DMS153 (cell line): ENCODE results near the gene SSX2IP.
"Not testable (repeated sequence)": the region's sequence is repeated elsewhere in the genome, so short reads cannot be mapped to it uniquely, and the experiment has no call there.

ENCODE experiments used
- DNase-seq: peaks from one replicate; lab custom pipeline; 2025; lab: John Stamatoyannopoulos, UW

The SSX2IP gene

GRCh38 chr1:84675631-84676030, 14.6 kb downstream of the SSX2IP start:
- no peak for DNase-seq

DNA sequence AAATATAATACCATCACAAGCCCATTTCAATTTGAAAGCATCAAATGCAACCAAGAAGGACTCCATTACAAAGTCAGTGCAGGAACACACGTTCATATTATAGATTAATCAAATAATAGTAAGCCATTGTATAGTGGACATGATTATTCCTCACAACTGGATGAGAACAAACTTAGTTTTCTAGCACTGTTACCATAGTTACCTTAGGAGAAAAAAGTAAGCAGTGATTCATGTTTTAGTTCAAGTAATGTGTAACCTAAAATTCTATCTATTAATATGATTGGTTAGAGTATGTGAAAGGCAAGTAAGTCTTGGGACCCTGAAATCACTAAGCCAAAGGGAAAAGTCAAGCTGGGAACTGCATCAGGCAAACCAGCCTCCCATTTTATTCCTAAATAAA, 15.2 kb downstream of the SSX2IP start:
- DNase-seq: no peak

DNA sequence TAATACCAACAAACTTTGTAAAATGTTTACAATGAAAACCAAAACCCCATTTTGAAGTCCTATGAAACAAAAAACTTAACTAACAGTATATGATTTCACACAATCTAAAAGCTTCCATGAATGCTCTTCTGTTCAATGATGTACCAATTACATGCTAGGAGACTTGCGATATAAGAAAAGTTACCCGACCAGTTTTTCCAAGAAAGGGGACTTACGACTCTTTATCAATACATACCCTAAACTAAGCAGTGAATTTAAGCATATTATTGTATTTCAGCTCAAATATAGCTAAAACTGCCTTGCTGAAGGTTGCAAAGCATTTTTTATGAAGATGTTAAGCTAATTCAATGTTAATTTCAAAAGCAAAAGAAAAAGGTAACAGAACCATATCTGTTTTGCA, 15.6 kb downstream of the SSX2IP start:
- no peak for DNase-seq

DNA sequence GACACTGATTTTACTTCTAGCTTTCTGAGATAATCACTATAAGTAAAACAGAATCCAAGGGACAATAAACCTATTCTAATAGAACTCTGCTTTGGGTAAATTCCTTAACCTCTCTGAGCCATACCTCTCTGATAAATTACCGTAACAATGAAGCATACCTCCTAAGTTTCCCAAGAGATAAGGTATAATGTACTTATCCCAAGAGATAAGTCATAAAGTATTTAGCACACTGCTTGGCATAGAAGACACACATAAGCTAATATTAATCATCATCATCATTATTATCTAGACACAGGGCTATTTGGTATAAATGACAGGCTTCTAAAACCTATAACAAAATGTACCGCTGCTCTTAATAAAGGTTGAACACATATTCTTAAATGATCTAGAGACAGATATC, 16.2 kb downstream of the SSX2IP start:
- DNase-seq: no peak

DNA sequence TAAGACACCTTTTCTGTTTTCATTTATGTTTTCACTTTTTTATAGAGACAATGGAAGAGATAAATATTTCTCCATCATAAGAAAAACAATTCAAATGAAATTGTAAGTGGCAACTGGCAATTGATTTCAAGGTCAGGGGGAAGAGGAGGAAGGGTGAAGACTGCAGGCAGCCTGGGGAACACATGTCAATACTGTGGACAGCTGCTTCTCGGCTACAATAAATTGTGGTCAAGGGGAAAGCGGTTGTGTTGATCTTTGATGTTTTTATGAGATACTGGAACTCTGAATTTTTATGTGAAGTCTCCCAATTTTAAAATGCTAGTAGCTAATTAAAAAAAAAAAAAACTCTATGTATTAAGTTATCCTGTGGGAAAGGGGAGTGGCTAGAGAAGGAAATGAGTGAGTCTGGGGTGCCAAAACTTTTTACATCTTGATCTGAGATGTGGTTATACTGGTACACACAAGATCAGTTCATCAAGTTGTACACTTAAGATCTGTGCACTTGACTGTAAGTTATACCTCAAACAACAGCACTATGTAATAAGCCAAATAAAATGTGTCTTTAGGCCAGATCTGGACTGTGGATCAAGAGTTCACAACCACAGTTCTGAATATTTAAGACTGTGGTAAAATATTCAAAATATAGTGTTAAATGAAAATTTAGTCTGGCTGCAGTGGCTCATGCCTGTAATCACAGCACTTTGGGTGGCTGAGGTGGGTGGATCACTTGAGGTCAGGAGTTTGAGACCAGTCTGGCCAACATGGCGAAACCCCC, 18.0 kb downstream of the SSX2IP start:
- no peak for DNase-seq

- no peak for DNase-seq
Measured at GRCh38 chr1:84669831-84670230, 20.4 kb downstream of the SSX2IP start.

DNA sequence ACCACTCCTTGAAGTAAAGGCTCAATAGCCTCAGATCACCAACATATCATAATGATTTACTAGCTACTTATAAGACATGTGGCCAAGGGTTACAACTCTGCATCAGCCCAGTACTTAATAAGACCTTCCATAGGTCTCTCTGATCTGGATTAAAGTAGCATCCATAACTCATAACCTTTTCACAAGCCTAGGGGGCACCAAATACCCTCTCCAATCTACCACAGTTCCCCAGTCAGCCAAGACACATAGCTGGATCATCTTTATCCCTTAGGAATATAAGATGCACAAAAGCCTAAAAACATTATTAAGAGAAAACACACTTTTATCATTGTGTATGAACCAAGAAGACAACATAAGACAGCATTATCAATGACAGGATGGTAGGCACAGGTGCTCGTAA, 22.1 kb downstream of the SSX2IP start:
- DNase-seq: no peak

DNA sequence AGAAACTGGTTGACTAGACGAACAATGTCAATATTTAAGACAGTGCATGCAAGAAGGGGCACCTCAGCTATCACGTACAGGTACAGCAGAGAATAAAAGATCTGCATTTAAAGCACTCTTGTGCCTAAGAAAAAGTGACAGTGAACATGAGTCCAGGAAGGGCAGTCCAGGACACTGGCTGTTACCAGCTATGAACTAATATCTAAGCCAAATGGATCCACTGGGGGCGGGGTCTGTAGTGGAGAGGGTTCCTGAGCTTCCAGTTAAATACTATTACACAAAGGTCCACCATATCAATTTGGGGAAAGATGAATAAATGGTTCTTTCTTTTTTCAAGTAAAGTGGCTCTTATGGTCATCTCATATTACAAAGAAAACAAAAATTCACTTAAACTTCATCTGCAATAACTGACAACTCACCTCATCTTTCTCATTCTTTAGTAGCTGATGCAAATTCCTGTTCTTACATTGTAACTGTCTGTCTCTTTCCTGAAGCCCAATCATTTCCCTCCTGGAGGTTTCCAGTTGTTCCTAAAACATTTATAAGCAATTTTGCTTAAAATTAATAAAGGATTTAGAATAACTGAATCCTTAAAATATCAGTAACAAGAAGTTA, 24.5 kb downstream of the SSX2IP start:
- no peak for DNase-seq

- DNase-seq: no peak
Measured at GRCh38 chr1:84653130-84653677, 37.1 kb downstream of the SSX2IP start.

DNA sequence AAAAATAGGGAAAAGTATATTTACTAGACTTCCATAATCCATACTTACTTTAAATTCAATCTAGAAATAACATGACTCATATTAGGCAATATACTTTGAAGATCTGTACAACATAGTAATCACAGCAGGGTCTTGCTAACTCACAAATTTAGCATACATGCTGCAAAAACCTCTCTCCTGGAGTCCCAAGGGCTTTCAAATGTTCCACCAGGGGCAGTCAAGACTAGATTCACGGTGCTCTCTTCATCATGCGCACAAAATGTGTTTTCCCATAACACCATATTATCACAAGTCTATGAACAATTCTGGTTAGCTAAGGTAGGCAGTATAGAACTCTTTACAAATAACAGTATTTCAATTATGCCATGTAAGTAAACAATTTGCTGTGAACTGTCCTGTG, 45.8 kb downstream of the SSX2IP start:
- no peak for DNase-seq

GRCh38 chr1:84643183-84643582, 47.1 kb downstream of the SSX2IP start:
- DNase-seq: no peak

- no peak for DNase-seq
Measured at GRCh38 chr1:84642774-84643173, 47.5 kb downstream of the SSX2IP start.

- not testable (repeated sequence) for DNase-seq
Measured at GRCh38 chr1:84639731-84640130, 50.5 kb downstream of the SSX2IP start.

DNA sequence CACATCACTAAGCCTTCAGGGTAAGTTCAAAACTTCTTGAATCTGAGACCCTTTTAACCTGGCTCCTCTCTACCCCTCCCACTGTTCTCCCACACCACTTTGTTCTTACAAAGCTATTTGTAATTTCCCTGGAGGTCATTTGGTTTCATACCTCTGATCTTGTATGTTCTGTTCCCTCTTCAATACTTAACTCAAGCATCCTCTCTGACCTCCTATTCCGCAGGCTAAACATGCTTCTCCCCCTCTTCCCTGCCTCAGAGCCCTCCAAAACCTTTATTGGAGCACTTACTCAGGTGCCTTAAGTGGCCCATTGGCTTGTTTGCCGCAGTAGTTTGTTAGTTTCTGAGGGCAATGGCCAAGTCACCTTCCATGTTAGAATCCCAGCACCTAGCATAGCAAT, 54.8 kb downstream of the SSX2IP start:
- no peak for DNase-seq

GRCh38 chr1:84634536-84635205, 55.6 kb downstream of the SSX2IP start:
- no peak for DNase-seq

GRCh38 chr1:84632673-84633434, 57.4 kb downstream of the SSX2IP start:
- DNase-seq: peak; percentile 44

- no peak for DNase-seq
Measured at GRCh38 chr1:84632137-84632536, 58.1 kb downstream of the SSX2IP start.

- no peak for DNase-seq
Measured at GRCh38 chr1:84624876-84625275, 65.4 kb downstream of the SSX2IP start.

GRCh38 chr1:84621553-84621952, 68.7 kb downstream of the SSX2IP start:
- DNase-seq: no peak

DNA sequence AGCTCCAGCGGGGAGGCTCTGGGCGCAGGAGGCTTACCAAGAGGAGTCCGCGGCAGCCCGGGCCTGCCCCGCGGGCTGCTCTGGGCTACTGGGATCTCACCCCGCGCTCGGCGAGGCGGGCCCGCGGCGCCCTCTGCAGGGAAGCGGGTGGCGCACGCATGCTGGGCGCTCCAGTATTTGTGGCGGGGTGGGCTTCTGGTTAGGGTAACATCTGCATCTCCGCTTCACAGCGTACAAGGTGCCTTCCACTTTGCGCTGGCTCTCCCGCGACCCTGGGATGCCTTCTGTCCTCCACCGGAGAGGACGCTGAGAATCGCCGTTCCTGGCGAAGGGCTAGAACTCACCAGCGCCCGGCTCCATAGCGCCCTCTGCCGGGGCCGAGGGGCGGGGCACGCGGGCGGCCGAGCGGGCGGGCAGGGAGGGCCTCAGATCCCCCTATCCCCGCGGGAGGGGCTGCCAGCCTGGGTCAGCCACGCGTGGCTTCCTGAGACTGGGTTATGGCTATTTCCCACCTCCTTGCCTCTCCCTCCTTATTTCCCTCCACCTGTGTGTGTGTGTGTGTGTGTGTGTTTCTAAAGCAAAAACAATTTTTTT, 69.4 kb downstream of the SSX2IP start:
- DNase-seq: peak; percentile 70

GRCh38 chr1:84619383-84620102, 70.7 kb downstream of the SSX2IP start:
- peak; percentile 79 for DNase-seq
